Lower leg skin (tissue), 3 donors: Measurements from ENCODE around the gene RAD51B.

ENCODE experiments used
- POLR2A ChIP-seq, 2 donors: fragments of 450-650 bp; IDR thresholded peaks; one replicate each; pipeline ENCODE4 v1.6.1; 2016 to 2017; ENCODE audit warnings: antibody characterized with exemption in 2 of 2, mild to moderate bottlenecking in 1 of 2, moderate library complexity in 1 of 2
- TF ChIP-seq, protein P1 (sequence below), 3 donors: fragments of 450-650 bp; IDR thresholded peaks; one replicate each; pipeline ENCODE4 v1.5.1; 2016; ENCODE audit warnings: antibody characterized with exemption in 3 of 3, mild to moderate bottlenecking in 3 of 3, moderate library complexity in 2 of 3

DNA sequence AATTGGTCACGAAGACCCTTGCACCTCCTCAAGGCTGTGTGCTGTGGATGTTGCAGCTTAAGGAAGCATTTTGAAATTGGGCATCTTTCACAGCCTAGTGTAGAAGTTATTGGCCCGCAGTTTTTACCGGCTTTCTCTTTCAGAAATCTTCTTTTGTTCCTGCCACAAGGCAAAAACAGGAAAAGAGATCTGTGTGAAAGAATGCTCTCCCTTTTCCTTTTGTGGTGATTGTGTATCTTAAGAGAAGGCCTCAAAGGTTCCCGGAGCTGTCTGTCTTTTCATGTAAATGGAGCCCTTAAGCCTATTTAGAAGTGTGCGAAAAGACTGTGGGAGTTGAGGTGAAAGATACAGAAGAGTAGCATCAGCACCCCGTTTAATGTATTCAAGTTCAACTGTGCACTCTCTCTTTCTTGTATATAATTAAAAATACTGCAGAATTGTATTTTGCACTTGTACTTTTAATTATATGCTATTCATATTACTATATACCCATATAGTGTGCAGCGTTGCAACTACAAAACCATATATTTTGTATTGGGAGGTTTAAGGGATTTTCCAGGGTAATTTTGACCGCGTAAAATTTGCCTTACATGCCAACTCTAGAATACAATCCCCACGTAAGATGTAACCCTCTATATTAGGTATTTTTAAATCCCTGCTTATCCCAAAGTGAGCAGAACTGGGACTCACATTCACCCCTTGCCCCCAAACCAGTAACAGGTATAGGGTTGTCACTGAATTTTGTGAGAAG lies 441.7 kb downstream of the RAD51B start:
- TF ChIP-seq, protein P1, sequence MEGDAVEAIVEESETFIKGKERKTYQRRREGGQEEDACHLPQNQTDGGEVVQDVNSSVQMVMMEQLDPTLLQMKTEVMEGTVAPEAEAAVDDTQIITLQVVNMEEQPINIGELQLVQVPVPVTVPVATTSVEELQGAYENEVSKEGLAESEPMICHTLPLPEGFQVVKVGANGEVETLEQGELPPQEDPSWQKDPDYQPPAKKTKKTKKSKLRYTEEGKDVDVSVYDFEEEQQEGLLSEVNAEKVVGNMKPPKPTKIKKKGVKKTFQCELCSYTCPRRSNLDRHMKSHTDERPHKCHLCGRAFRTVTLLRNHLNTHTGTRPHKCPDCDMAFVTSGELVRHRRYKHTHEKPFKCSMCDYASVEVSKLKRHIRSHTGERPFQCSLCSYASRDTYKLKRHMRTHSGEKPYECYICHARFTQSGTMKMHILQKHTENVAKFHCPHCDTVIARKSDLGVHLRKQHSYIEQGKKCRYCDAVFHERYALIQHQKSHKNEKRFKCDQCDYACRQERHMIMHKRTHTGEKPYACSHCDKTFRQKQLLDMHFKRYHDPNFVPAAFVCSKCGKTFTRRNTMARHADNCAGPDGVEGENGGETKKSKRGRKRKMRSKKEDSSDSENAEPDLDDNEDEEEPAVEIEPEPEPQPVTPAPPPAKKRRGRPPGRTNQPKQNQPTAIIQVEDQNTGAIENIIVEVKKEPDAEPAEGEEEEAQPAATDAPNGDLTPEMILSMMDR (IDR thresholded peaks at IDR 0.05), result no peak
- no peak for TF ChIP-seq POLR2A (IDR thresholded peaks at IDR 0.05)
